HCT116 (cell line): ENCODE data around the gene NTNG1. TPM values are rescaled to one million over a fixed set of nuclear protein-coding genes. Genes with fewer than 3 reads are reported as not detected.

ENCODE experiments used
- ATAC-seq: fragments of 200-7000 bp; cut with Tn5 transposase; 2 replicates; pipeline ENCODE4 v1.9.1; 2020; ENCODE audit warnings: mild to moderate bottlenecking, moderate library complexity
- BruUV-seq: library from RNA; stranded (reverse); fragments of 400-500 nt; replicated peaks from 2 replicates; lab custom pipeline; 2021; lab: Mats Ljungman, UMichigan
- CTCF ChIA-PET: fragments of 300-600 bp; sonication (Branson Sonifier 250); formaldehyde crosslinking; loops from one replicate; lab custom pipeline; 2021; ENCODE audit warnings: antibody characterized with exemption; lab: Charles Lee
- POLR2A ChIA-PET: fragments of 300-600, 350-600 bp; sonication (Branson Sonifier 250); formaldehyde crosslinking; loops from one replicate; lab custom pipeline; 2021; ENCODE audit warnings: antibody characterized with exemption; lab: Charles Lee
- RAD21 ChIA-PET, 2 experiments: fragments of 300-600 bp; sonication (Branson Sonifier 250); formaldehyde crosslinking; loops; one replicate each; lab custom pipeline; 2023; ENCODE audit warnings: low total read pairs in 2 of 2; ENCODE audit not compliant: uncharacterized antibody in 2 of 2, unreplicated experiment in 2 of 2, low non-redundant PET in 1 of 2; lab: Charles Lee
- DNase-seq: peaks from one replicate; pipeline ENCODE4 v3.0.0-alpha.2; 2010; ENCODE audit warnings: low read depth, low spot score
- H2AFZ ChIP-seq: fragments of 200-600 bp; shearing (Covaris generic), sonication (generic); 2 replicates; pipeline ENCODE4 v1.6.1; 2017; ENCODE audit warnings: low read depth, mixed run types, mixed read lengths, antibody characterized with exemption, low read length; ENCODE audit not compliant: poor library complexity, severe bottlenecking
- H3K27ac ChIP-seq: 2 replicates; pipeline ENCODE4 v1.5.1; 2012; ENCODE audit warnings: low read depth, low read length
- H3K27me3 ChIP-seq: fragments of 200-600 bp; sonication (generic); 2 replicates; pipeline ENCODE4 v1.6.1; 2016; ENCODE audit warnings: mixed run types, low read length, mixed read lengths; ENCODE audit not compliant: insufficient read depth
- H3K36me3 ChIP-seq, 2 experiments: fragments of 200-500 bp in 1 of 2; fragments of 200-600 bp in 1 of 2; sonication (Bioruptor generic) in 1 of 2; sonication (generic) in 1 of 2; 2 replicates each; pipeline versions ENCODE4 v1.5.1 to v1.6.1; 2014 to 2016; ENCODE audit warnings: low read length in 2 of 2, inconsistent platforms in 1 of 2, mixed read lengths in 1 of 2, mixed run types in 1 of 2; ENCODE audit not compliant: insufficient read depth in 2 of 2, control insufficient read depth in 1 of 2
- H3K4me1 ChIP-seq, 2 experiments: fragments of 200-600 bp in 1 of 2; sonication (generic) in 1 of 2; 2 replicates each; pipeline versions ENCODE4 v1.5.1 to v1.6.1; 2012 to 2017; ENCODE audit warnings: low read length in 2 of 2, inconsistent platforms in 1 of 2, mild to moderate bottlenecking in 1 of 2, mixed read lengths in 1 of 2, mixed run types in 1 of 2, moderate library complexity in 1 of 2; ENCODE audit not compliant: insufficient read depth in 2 of 2, control insufficient read depth in 1 of 2
- H3K4me2 ChIP-seq: fragments of 200-600 bp; sonication (generic); 2 replicates; pipeline ENCODE4 v1.6.1; 2017; ENCODE audit warnings: mixed run types, low read length, mixed read lengths
- H3K4me3 ChIP-seq, 2 experiments: fragments of 200-600 bp in 1 of 2; sonication (generic) in 1 of 2; replicated peaks in 1 of 2; 2 replicates each; pipeline ENCODE4 v1.5.1; 2011 to 2016; ENCODE audit warnings: low read length in 2 of 2, control low read depth in 1 of 2, low read depth in 1 of 2, mild to moderate bottlenecking in 1 of 2, mixed read lengths in 1 of 2, mixed run types in 1 of 2
- H3K79me2 ChIP-seq: fragments of 200-600 bp; sonication (generic); 2 replicates; pipeline ENCODE4 v1.6.1; 2017; ENCODE audit warnings: mild to moderate bottlenecking, mixed run types, low read length, moderate library complexity, mixed read lengths; ENCODE audit not compliant: insufficient read depth
- H3K9ac ChIP-seq: fragments of 200-600 bp; sonication (generic); 2 replicates; pipeline ENCODE4 v1.6.1; 2016; ENCODE audit warnings: low read length, mixed read lengths
- H3K9me2 ChIP-seq: fragments of 200-600 bp; sonication (generic), shearing (Covaris generic); 2 replicates; pipeline ENCODE4 v1.6.1; 2017; ENCODE audit warnings: mixed run types, mild to moderate bottlenecking, moderate library complexity; ENCODE audit not compliant: insufficient read depth
- H3K9me3 ChIP-seq, 2 experiments: fragments of 200-500 bp in 1 of 2; fragments of 200-600 bp in 1 of 2; sonication (Bioruptor generic) in 1 of 2; sonication (generic) in 1 of 2; 2 replicates each; pipeline ENCODE4 v1.6.1; 2014 to 2017; ENCODE audit warnings: low read length in 2 of 2, mixed read lengths in 2 of 2, inconsistent platforms in 1 of 2, low read depth in 1 of 2, mild to moderate bottlenecking in 1 of 2, mixed run types in 1 of 2, moderate library complexity in 1 of 2; ENCODE audit not compliant: control insufficient read depth in 1 of 2, insufficient read depth in 1 of 2
- H4K20me1 ChIP-seq: fragments of 200-600 bp; sonication (generic), shearing (Covaris generic); 2 replicates; pipeline ENCODE4 v1.6.1; 2017; ENCODE audit warnings: mixed run types, mild to moderate bottlenecking, moderate library complexity; ENCODE audit not compliant: insufficient read depth
- ATF3 ChIP-seq: IDR thresholded peaks from 2 replicates; pipeline ENCODE4 v1.6.1; 2012
- CBX3 ChIP-seq: IDR thresholded peaks from 2 replicates; pipeline ENCODE4 v1.6.1; 2012; ENCODE audit warnings: low read depth
- CEBPB ChIP-seq: IDR thresholded peaks from 2 replicates; pipeline ENCODE4 v1.6.1; 2012; ENCODE audit warnings: low read depth
- CTCF ChIP-seq, 3 experiments: fragments of 200-600 bp in 1 of 3; sonication (generic) in 1 of 3; IDR thresholded peaks in 2 of 3; conservative IDR thresholded peaks in 1 of 3; 2 replicates each; pipeline ENCODE4 v1.5.1; 2012 to 2017; ENCODE audit warnings: low read depth in 2 of 3, low read length in 2 of 3, antibody characterized with exemption in 1 of 3, borderline replicate concordance in 1 of 3, control low read depth in 1 of 3, mild to moderate bottlenecking in 1 of 3, mixed read lengths in 1 of 3, mixed run types in 1 of 3, moderate library complexity in 1 of 3; ENCODE audit not compliant: insufficient read depth in 1 of 3
- EGR1 ChIP-seq: IDR thresholded peaks from 2 replicates; pipeline ENCODE4 v1.6.1; 2012; ENCODE audit warnings: low read depth
- ELF1 ChIP-seq: IDR thresholded peaks from 2 replicates; pipeline ENCODE4 v1.6.1; 2012; ENCODE audit warnings: low read depth, borderline replicate concordance
- EZH2 ChIP-seq: fragments of 200-600 bp; sonication (generic); IDR thresholded peaks from 2 replicates; pipeline ENCODE4 v1.6.1; 2017; ENCODE audit warnings: antibody characterized with exemption, mixed run types
- EZH2phosphoT487 ChIP-seq: fragments of 200-600 bp; IDR thresholded peaks from 2 replicates; pipeline ENCODE4 v1.6.1; 2018; ENCODE audit warnings: antibody characterized with exemption, borderline replicate concordance
- FOSL1 ChIP-seq: IDR thresholded peaks from 2 replicates; pipeline ENCODE4 v1.6.1; 2012; ENCODE audit warnings: low read depth
- JUND ChIP-seq: IDR thresholded peaks from 2 replicates; pipeline ENCODE4 v1.6.1; 2012
- MAX ChIP-seq: IDR thresholded peaks from 2 replicates; pipeline ENCODE4 v1.6.1; 2012
- POLR2A ChIP-seq: IDR thresholded peaks from 2 replicates; pipeline ENCODE4 v1.7.0; 2011; ENCODE audit warnings: borderline replicate concordance; ENCODE audit not compliant: insufficient read depth, insufficient read length; ENCODE audit errors: extremely low read depth
- POLR2AphosphoS5 ChIP-seq: IDR thresholded peaks from 2 replicates; pipeline ENCODE4 v1.6.1; 2011; ENCODE audit warnings: mild to moderate bottlenecking, low read depth, low read length, moderate library complexity
- RAD21 ChIP-seq: IDR thresholded peaks from 2 replicates; pipeline ENCODE4 v1.6.1; 2012; ENCODE audit warnings: low read depth, mild to moderate bottlenecking
- SIN3A ChIP-seq: IDR thresholded peaks from 2 replicates; pipeline ENCODE4 v1.6.1; 2012; ENCODE audit warnings: low read depth
- SP1 ChIP-seq: IDR thresholded peaks from 2 replicates; pipeline ENCODE4 v1.6.1; 2012; ENCODE audit warnings: low read depth
- SRF ChIP-seq: IDR thresholded peaks from 2 replicates; pipeline ENCODE4 v1.6.1; 2012; ENCODE audit warnings: low read depth
- TCF7L2 ChIP-seq: IDR thresholded peaks from 2 replicates; pipeline ENCODE4 v1.7.0; 2011; ENCODE audit warnings: borderline replicate concordance, inconsistent platforms; ENCODE audit not compliant: insufficient read depth, insufficient read length; ENCODE audit errors: extremely low read depth
- YY1 ChIP-seq: IDR thresholded peaks from 2 replicates; pipeline ENCODE4 v1.6.1; 2011; ENCODE audit warnings: low read length, low read depth, moderate library complexity, mild to moderate bottlenecking; ENCODE audit not compliant: insufficient replicate concordance; ENCODE audit errors: extremely low read depth
- ZNF274 ChIP-seq: fragments of 200-500 bp; sonication (Bioruptor generic); IDR thresholded peaks from 2 replicates; pipeline ENCODE4 v1.6.1; 2014; ENCODE audit warnings: mild to moderate bottlenecking, low read depth, low read length, inconsistent platforms
- intact Hi-C: fragments of 100-400 bp; cut with micrococcal nuclease; formaldehyde crosslinking; loops from 2 replicates; pipeline ENCODE4 v1.10.0; 2022
- total RNA-seq: library from RNA; stranded (reverse); gene quantifications from one replicate; pipeline ENCODE4 v1.2.1, GENCODE V29; 2021; ENCODE audit not compliant: unreplicated experiment

Gene NTNG1
- total RNA-seq, 1 experiment from 2014 or later = not detected

- POLR2A ChIA-PET = no interaction called here
- H3K27ac ChIP-seq = no peak overlapping the region
- ATAC-seq = no peak
Observed at GRCh38 chr1:107184888-107185287, 44.0 kb downstream of the NTNG1 start.

GRCh38 chr1:107187399-107187798 is 46.6 kb downstream of the NTNG1 start:
- ChIA-PET RAD21 (no interaction called here), CTCF (no interaction called here), POLR2A (no interaction called here)
- no peak overlapping the region for H3K9ac ChIP-seq
- H2AFZ ChIP-seq = no peak overlapping the region
- no peaks in the 10 kb centered on the region for H4K20me1 ChIP-seq
- no peaks in the 10 kb centered on the region for H3K36me3 ChIP-seq
- DNase-seq = no peak
- H3K4me1 ChIP-seq = no peaks in the 10 kb centered on the region
- no peak overlapping the region for H3K27ac ChIP-seq
- no peak for TF ChIP-seq JUND
- no peak for TF ChIP-seq RAD21
- TF ChIP-seq EGR1 = no peak
- TF ChIP-seq FOSL1 = no peak
- TF ChIP-seq EZH2phosphoT487 = no peak
- no peak for TF ChIP-seq POLR2A
- no peak for TF ChIP-seq SIN3A
- TF ChIP-seq YY1 = no peak
- no peak for TF ChIP-seq SRF
- no peak for TF ChIP-seq CEBPB
- no peak for TF ChIP-seq POLR2AphosphoS5
- TF ChIP-seq EZH2 = no peak
- TF ChIP-seq CBX3 = no peak
- no peak for TF ChIP-seq CTCF (IDR thresholded peaks at IDR 0.05 in 2 of 3, conservative IDR thresholded peaks at IDR 0.05 in 1 of 3; ENCODE audit: borderline replicate concordance in 1 of 3, insufficient read depth in 1 of 3, low read depth in 2 of 3, low read length in 2 of 3)
- TF ChIP-seq MAX = no peak
- TF ChIP-seq ZNF274 = no peak
- TF ChIP-seq TCF7L2 = no peak
- no peak for TF ChIP-seq ATF3
- TF ChIP-seq SP1 = no peak
- no TSS peak for BruUV-seq
- H3K4me3 ChIP-seq = no peak overlapping the region
- no peak for ATAC-seq
- H3K27me3 ChIP-seq = no peaks in the 10 kb centered on the region
- H3K9me2 ChIP-seq = no peaks in the 10 kb centered on the region
- H3K9me3 ChIP-seq = peaks cover 0 to 12% of the 10 kb centered on the region in 2 experiments; a peak in 1 of 4 replicates
- H3K4me2 ChIP-seq = no peak overlapping the region
- H3K79me2 ChIP-seq = no peaks in the 10 kb centered on the region
- intact Hi-C loops = no loop called here

More at GRCh38 chr1:107184888-107185287, 44.0 kb downstream of the NTNG1 start:
- no peaks in the 10 kb centered on the region for H3K27me3 ChIP-seq
- peaks cover 0 to 13% of the 10 kb centered on the region in 2 experiments; a peak in 1 of 4 replicates for H3K9me3 ChIP-seq
- no peaks in the 10 kb centered on the region for H3K79me2 ChIP-seq
- H3K4me2 ChIP-seq = no peak overlapping the region
- intact Hi-C loops = no loop called here
- H2AFZ ChIP-seq = no peak overlapping the region
- no peak for DNase-seq
- CTCF ChIA-PET = no interaction called here
- H3K4me1 ChIP-seq = no peaks in the 10 kb centered on the region
- RAD21 ChIA-PET = no interaction called here
- H3K4me3 ChIP-seq = no peak overlapping the region
- H3K9ac ChIP-seq = no peak overlapping the region
- H3K36me3 ChIP-seq = no peaks in the 10 kb centered on the region
- no peaks in the 10 kb centered on the region for H3K9me2 ChIP-seq
- no TSS peak for BruUV-seq
- TF ChIP-seq CEBPB = no peak
- TF ChIP-seq SRF = no peak
- TF ChIP-seq ELF1 = no peak
- no peak for TF ChIP-seq ATF3
- TF ChIP-seq, all 23 proteins: peak for 0
- H4K20me1 ChIP-seq = no peaks in the 10 kb centered on the region
